NCI-H748 (cell line): Measurements from ENCODE around the gene YPEL3.
"Not testable (repeated sequence)": the region's sequence is repeated elsewhere in the genome, so short reads cannot be mapped to it uniquely, and the experiment has no call there.

Experiments
- DNase-seq: peaks from one replicate; lab custom pipeline; 2025; ENCODE audit not compliant: unreplicated experiment; lab: John Stamatoyannopoulos, UW

Gene YPEL3

GRCh38 chr16:30117768-30118167, 21.8 kb upstream of the YPEL3 start:
- DNase-seq, result no peak

- DNase-seq, result no peak
Observed at GRCh38 chr16:30116291-30117207, 20.5 kb upstream of the YPEL3 start.

GRCh38 chr16:30115238-30115637, 19.2 kb upstream of the YPEL3 start:
- peak; percentile 30 for DNase-seq

DNA sequence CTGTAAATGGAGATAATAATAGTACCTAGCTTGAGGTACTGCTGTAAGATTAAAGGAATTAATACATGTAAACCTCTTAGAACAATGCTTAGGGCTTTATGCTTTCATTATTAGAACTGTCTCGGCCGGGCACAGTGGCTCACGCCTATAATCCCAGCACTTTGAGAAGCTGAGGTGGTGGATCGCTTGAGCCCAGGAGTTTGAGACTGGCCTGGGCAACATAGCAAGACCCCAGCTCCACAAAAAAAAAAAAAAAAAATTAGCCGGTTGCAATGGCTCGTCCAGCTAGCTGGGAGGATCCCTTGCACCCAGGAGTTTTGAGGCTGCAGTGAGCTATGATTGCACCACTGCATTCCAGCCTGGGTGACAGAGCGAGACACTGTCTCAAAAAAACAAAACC, 18.8 kb upstream of the YPEL3 start:
- not testable (repeated sequence) for DNase-seq

GRCh38 chr16:30114411-30114810, 18.4 kb upstream of the YPEL3 start:
- DNase-seq, result no peak

DNA sequence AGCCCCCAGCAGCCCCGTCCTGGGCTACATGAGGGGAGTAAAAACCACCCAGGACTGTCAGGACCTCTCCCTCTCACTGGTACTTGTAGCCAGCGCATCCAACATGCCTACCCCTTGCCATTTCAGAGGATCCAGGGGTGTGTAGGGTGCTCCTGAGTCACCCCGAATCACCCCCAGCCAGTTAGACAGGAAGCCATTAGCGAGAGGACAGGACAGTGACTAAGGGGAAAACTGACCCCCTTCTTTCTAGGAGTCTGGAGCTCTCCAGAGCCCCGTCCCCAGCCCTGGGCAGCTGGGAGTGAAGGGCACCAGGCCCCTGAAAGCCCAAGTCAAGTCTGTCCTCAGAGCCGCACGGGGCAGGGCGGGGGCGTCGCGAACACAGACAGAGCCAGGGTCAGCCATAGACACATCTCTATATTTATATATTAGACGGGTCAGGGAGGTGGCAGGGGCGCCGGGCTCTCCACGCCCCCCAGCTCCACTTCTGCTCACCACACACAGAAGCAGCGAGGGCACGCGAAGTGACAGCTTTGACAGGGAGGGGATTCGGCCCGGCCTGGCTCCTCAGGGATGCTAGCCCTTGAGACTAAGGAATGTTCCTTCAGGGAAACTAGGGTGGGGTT, 17.8 kb upstream of the YPEL3 start:
- no peak for DNase-seq

DNA sequence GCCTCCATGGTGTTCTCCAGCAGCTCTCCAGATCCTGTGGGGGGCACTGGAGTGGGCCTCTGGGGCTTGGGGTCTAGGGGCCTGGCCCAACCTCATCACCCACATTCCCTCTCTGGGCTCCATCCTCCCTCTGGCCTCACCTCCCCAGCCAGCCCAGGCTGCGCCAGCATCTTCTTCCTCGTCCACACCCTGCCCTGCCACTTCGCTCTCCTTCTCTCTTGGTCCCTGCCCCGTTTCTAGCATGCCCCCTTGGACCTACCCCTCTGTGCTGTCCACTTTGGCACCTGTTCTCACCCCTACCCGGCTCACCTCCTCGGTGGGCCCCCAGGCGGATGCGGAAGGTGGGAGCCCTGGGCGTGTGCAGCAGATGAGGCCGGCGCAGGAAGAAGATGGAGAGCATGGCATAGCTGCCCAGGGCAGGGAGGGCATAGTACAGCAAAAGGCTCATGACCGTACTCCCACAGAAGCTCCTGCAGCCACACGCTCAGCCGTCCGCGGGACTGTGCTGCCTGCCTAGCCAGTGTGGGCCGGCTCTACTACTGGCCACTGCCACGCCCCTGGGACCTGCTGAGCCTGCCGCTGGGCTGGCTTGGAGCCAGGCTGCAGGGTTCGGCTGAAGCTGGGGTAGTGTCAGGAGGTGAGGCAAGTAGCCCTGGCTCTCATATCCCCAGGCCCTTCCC, 17.2 kb upstream of the YPEL3 start, which contains the start of gene GDPD3:
Gene GDPD3, minus strand, starts transcription at position 507 of the 680 bp plus-strand sequence. Its CDS starts 59 bp downstream, at position 448.
- DNase-seq, result no peak

DNA sequence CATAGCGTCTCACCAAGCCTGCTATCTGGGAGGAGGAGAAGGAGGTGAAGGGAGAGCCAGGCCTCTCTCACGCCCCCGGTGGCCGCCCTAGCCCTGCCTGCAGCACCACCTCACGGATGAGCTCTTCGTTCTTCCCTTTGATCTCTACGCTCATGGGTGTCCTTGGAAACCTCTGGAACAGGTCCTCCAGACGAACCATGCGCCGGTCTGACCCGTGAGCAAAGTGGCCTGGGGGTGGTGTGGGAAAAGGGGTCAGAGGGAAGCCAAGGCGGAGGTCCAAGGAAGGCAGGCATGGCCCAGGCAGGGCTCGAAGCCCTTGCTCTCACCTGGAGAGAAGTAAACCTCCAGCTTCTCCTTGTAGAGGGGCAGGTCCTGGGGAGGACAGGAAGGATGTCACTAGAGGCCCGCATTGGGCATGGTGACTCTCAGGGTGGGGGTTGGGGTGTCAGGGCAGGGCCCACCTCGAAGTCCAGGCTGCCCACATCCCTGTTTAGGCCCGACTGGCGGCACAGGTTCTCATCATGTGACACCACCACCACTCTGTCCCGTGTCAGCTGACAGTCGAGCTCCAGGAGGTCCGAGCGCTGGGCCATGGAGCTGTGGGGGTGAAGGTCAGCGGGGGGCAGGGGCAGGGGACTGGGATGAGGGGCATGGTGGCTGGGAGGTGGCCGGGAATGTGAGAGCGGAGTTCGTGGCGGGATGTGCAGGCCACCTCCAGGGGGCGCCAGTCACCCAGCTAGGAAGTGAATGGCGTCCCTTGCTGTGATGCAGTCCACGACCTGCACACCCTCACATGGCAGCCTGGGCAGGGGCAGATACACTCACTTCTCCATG, 16.4 kb upstream of the YPEL3 start:
- DNase-seq, result peak; percentile 30

- no peak for DNase-seq
Observed at GRCh38 chr16:30110661-30111060, 14.6 kb upstream of the YPEL3 start.

DNA sequence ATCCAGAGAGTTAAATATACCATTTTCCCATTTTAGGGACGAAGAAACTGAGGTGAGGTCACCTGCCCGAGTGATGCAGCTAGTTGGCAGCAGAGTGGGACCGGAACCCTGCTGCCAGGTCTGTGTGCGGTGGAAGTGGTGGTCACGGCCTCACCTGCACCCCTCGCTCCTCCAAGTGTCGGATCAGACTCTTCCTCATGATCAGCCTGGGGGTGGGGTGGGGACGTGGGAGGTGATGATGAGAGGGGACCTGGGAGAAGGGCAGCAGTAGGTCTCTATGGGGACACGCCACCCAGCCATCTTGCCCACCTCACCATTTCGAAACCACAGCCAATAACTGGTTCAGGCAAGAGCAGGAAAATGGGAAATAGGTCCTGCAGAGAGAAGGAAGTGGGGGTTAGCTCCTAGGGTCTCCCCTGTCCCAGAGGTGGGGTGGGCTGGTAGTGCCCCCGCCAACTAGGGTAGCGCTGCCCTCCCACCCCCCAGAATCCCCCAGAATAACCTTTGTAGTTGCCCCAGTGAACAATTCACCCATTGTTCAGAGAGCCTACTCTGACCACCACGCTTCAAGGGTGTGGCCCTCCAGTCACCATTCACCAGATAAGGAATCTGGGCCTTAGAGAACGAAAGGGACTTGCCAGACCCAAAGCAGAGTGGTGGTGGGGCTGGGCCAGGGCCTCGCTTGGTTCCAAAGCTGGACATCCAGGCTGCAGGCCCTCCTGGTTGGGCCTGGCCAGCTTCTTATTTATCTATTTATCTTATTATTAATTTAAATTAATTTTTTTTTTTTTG, 12.2 kb upstream of the YPEL3 start:
- DNase-seq, result no peak

GRCh38 chr16:30104492-30104891, 8.5 kb upstream of the YPEL3 start:
- no peak for DNase-seq

GRCh38 chr16:30104090-30104489, 8.1 kb upstream of the YPEL3 start:
- no peak for DNase-seq

GRCh38 chr16:30096862-30097563, 1.0 kb upstream of the YPEL3 start:
- DNase-seq, result no peak

- no peak for DNase-seq
Observed at GRCh38 chr16:30095166-30096078, 591 bp downstream of the YPEL3 start.

- DNase-seq, result no peak
Observed at GRCh38 chr16:30094541-30095165, 1.4 kb downstream of the YPEL3 start.

GRCh38 chr16:30092373-30093010, 3.5 kb downstream of the YPEL3 start:
- peak; percentile 61 for DNase-seq
